ENCODE measurements around the gene RPS21. TPM values are rescaled to one million over a fixed set of nuclear protein-coding genes. Genes with fewer than 3 reads are reported as not detected.

The RPS21 gene
- total and polyA plus RNA-seq, 7 donors, result 2,383 to 8,235 (median 4,772) TPM

DNA sequence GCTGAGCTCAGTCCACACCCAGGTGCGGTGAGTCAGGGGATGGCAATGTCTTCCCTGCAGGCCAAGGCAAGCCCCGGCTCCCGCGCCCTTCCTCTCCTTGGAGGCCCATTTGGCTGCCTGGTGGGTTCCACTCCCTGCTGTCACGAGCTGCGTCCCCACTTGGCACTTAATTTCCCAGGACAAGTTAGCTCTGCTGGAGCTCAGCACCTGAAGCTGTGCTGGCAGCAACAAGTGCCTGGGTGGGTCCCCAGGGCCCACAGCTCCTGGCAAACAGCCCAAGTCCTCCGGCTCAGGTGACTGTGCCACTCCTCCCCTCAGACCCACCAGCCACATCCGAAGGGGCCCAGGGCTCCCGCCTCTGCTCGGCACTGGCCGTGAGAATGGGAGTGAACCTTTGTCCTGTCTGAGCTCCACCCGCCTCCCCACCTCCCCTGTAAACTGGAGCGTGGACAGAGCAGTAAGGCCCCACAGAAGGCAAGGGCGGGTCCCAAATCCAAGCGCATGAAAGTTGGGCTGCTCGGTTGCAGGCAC, 36.7 kb upstream of the RPS21 start:
- Histone ChIP-seq H3K27me3 (no peaks in the 10 kb centered on the region), H3K4me1 (peaks cover 0 to 34% (median 32%) of the 10 kb centered on the region in 4 donors), H3K9me3 (no peaks in the 10 kb centered on the region), H3K36me3 (peaks cover 27 to 60% (median 45%) of the 10 kb centered on the region in 4 donors), H3K27ac (peak overlapping the region; percentile 55 to 99 (median 92)), H3K4me3 (no peak overlapping the region)
- WGBS, 2 donors, result 16 to 71% methylated on average over 16 of the region's 16 CpGs
- intact Hi-C loops (cut with DNase I), result no loop called here
- DNase-seq, result no peak
- no peak for TF ChIP-seq CTCF (IDR thresholded peaks at IDR 0.05)
- no peak for TF ChIP-seq EP300 (IDR thresholded peaks at IDR 0.05)
- no peak for TF ChIP-seq POLR2AphosphoS5 (IDR thresholded peaks at IDR 0.05)
- TF ChIP-seq POLR2A (IDR thresholded peaks at IDR 0.05), result no peak

DNA sequence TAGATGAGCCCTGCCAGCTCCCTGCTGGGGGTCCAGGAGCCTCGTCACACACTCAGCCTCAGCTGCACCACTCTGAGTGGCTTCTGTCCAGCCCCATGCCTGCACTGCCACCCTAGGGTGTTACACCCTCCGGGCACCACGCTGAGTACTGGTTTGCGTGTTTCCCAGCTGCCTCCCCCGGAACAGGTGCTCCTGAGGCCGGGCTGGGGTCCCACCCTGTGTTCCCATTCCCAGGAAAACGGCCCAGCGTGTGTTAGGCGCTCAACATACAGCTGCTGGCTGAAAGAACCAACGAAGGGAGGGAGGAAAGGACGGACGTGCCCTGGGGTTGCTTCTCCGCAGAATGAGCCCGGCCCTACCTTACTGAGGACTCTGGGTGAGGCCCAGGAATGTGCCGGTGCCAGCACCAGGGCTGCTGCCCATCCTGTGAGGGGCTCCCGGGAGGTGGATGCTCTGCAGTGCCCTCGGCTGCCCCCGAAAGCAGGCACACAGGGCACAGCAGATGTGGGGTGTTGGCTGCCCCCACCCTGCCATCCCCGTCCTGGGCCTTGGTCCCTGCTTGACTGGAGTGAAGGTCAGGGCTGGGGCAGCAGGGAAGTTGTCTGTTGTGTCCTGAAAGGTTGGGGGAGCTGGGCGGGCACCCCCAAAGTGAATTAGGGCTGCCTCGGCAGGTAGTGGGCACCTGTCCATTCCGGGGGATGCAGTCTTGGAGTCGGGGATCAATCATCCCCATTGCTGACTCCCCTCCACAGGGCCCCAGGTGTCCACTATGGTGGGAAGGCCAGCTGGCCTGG, 36.1 kb upstream of the RPS21 start:
- H3K36me3 ChIP-seq, result peaks cover 23 to 53% (median 39%) of the 10 kb centered on the region in 4 donors

GRCh38 chr20:62351469-62352401, 35.2 kb upstream of the RPS21 start:
- Histone ChIP-seq H3K4me1 (peaks cover 0 to 50% (median 48%) of the 10 kb centered on the region in 4 donors), H3K4me3 (no peak overlapping the region), H3K9me3 (no peaks in the 10 kb centered on the region), H3K27ac (peak overlapping the region; percentile 90 to 99 (median 94)), H3K36me3 (peaks cover 14 to 44% (median 30%) of the 10 kb centered on the region in 4 donors), H3K27me3 (no peaks in the 10 kb centered on the region)
- intact Hi-C loops (cut with DNase I), result loop anchor here (1.0 kb wide), 1 partner anchor 25 kb away; no protein-coding TSS in a partner anchor
- DNase-seq, result no peak
- no peak for TF ChIP-seq POLR2A (IDR thresholded peaks at IDR 0.05)
- no peak for TF ChIP-seq POLR2AphosphoS5 (IDR thresholded peaks at IDR 0.05)
- WGBS, 2 donors, result 92% methylated on average over 60 of the region's 60 CpGs

More for the DNA sequence above, 36.1 kb upstream of the RPS21 start:
- intact Hi-C loops (cut with DNase I), result no loop called here
- 59 to 86% methylated on average over 23 of the region's 23 CpGs for WGBS, 2 donors
- Histone ChIP-seq H3K27me3 (no peaks in the 10 kb centered on the region), H3K4me1 (peaks cover 0 to 41% (median 39%) of the 10 kb centered on the region in 4 donors), H3K27ac (peak overlapping the region; percentile 55 to 99 (median 92)), H3K9me3 (no peaks in the 10 kb centered on the region), H3K4me3 (no peak overlapping the region)
- no peak for TF ChIP-seq POLR2AphosphoS5 (IDR thresholded peaks at IDR 0.05)
- TF ChIP-seq EP300 (IDR thresholded peaks at IDR 0.05), result no peak
- TF ChIP-seq CTCF (IDR thresholded peaks at IDR 0.05), result no peak
- no peak for TF ChIP-seq POLR2A (IDR thresholded peaks at IDR 0.05)
- DNase-seq, result no peak

DNA sequence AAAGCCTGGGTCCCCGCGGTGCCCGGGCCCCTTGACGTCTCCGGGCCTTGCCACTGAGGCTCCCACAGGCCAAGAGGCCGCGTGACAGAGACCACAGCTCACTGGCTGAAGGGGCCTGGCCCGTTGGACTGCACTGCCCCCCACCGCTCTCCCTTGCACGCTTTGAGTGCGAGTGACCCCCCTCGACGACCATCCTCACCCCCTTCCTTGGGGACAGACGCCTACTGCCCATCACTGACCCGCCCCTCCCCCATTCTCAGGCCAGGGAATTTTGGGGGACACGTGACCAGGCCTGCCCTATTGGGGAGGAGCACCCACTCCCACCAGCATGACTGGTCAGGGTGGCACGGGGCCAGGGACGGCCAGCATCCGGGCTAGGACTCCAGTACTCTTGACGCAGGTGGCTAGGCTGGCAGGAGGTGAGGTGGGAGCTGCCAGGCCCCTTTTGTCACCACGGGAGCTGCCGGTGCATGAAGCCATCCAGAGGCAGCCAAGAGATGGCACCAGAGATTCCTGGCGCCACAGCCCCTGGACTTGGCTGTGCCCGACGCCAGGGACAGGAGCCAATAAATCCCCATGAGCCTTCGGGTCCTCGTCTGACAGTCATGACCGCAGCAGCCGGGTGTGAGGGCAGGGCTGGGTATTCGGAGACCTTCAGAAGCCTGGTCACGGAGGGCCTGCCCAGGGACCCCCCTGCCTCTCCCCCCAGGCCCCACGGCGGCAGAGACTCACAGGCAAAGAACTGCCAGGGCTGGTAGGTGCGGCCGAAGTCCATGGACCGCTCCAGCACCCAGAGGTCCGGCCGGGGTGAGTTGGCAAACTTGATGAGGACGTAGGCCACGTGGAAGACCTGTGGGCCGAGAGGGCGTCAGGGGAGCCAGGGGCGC, 34.3 kb upstream of the RPS21 start:
- WGBS, 2 donors, result 61 to 84% methylated on average over 43 of the region's 43 CpGs
- peak overlapping the region; percentile 90 to 99 (median 94) for H3K27ac ChIP-seq
- TF ChIP-seq EP300 (IDR thresholded peaks at IDR 0.05) (peak in 2 of 4 donors; percentile 57 to 79), POLR2AphosphoS5 (IDR thresholded peaks at IDR 0.05) (peak in 3 of 4 donors; percentile 67 to 82 (median 82)), CTCF (IDR thresholded peaks at IDR 0.05) (peak; percentile 15 to 56 (median 20)), POLR2A (IDR thresholded peaks at IDR 0.05) (no peak)
- H3K4me1 ChIP-seq, result peaks cover 0 to 59% (median 57%) of the 10 kb centered on the region in 4 donors
- H3K27me3 ChIP-seq, result no peaks in the 10 kb centered on the region
- intact Hi-C loops (cut with DNase I), result loop anchor here (1.0 kb wide), 1 partner anchor 24 kb away; no protein-coding TSS in a partner anchor
- H3K4me3 ChIP-seq, result no peak overlapping the region
- no peaks in the 10 kb centered on the region for H3K9me3 ChIP-seq
- peak; percentile 96 for DNase-seq
- H3K36me3 ChIP-seq, result peaks cover 11 to 35% (median 24%) of the 10 kb centered on the region in 4 donors

Measured in sigmoid colon (tissue), 7 donors.